Vagina (tissue), 2 donors: ENCODE measurements around the gene MED14. TPM values are rescaled to one million over a fixed set of nuclear protein-coding genes. Genes with fewer than 3 reads are reported as not detected.

Experiments used
- DNase-seq, 2 donors: peaks; one replicate each; pipeline ENCODE4 v3.0.0-alpha.2; 2017; ENCODE audit errors: extremely low spot score in 2 of 2
- H3K27ac ChIP-seq: fragments of 200-600 bp; sonication (generic); one replicate; pipeline ENCODE4 v1.5.1; 2019
- H3K27me3 ChIP-seq: fragments of 200-600 bp; sonication (generic); one replicate; pipeline ENCODE4 v1.5.1; 2019
- H3K36me3 ChIP-seq, 2 donors: fragments of 200-600 bp; sonication (generic); one replicate each; pipeline ENCODE4 v1.5.1; 2017 to 2019
- H3K4me1 ChIP-seq: fragments of 200-600 bp; sonication (generic); one replicate; pipeline ENCODE4 v1.5.1; 2019
- H3K4me3 ChIP-seq, 2 donors: fragments of 200-600 bp; sonication (generic); 1 replicate in 1 of 2; 2 replicates in 1 of 2; pipeline ENCODE4 v1.5.1; 2016 to 2019
- H3K9me3 ChIP-seq: fragments of 200-600 bp; sonication (generic); one replicate; pipeline ENCODE4 v1.5.1; 2019
- CTCF ChIP-seq, 3 experiments: fragments of 450-650 bp in 2 of 3; fragments of 200-600 bp in 1 of 3; sonication (generic) in 1 of 3; IDR thresholded peaks; one replicate each; pipeline ENCODE4 v1.5.1; 2017 to 2019; ENCODE audit warnings: antibody characterized with exemption in 3 of 3, mild to moderate bottlenecking in 2 of 3, moderate library complexity in 2 of 3
- POLR2A ChIP-seq, 2 donors: fragments of 450-650 bp; IDR thresholded peaks; one replicate each; pipeline ENCODE4 v1.6.1; 2017; ENCODE audit warnings: antibody characterized with exemption in 2 of 2, mild to moderate bottlenecking in 2 of 2, moderate library complexity in 2 of 2
- POLR2AphosphoS5 ChIP-seq, 2 donors: sonication (generic); formaldehyde crosslinking; IDR thresholded peaks; one replicate each; pipeline ENCODE4 v1.9.0; 2017; ENCODE audit warnings: antibody characterized with exemption in 2 of 2, mild to moderate bottlenecking in 2 of 2, low read depth in 1 of 2; ENCODE audit not compliant: insufficient read depth in 1 of 2
- intact Hi-C: fragments of 100-400 bp; cut with DNase I; formaldehyde crosslinking; loops from one replicate; pipeline ENCODE4 v1.15.1; 2023
- total RNA-seq: library from RNA; depleted of rRNA; stranded (reverse); fragments of >200 nt; gene quantifications from one replicate; pipeline ENCODE4 v1.2.3, GENCODE V29; 2016

MED14 gene
- total RNA-seq, 1 donor from 2014 or later, result 36.3 TPM

GRCh38 chrX:40683245-40683644 lies 52.1 kb downstream of the MED14 start:
- no peaks in the 10 kb centered on the region for H3K36me3 ChIP-seq
- DNase-seq, result no peak
- no peaks in the 10 kb centered on the region for H3K9me3 ChIP-seq
- H3K4me3 ChIP-seq, result no peak overlapping the region
- H3K27me3 ChIP-seq, result no peaks in the 10 kb centered on the region
- intact Hi-C loops, result no loop called here
- TF ChIP-seq CTCF (IDR thresholded peaks at IDR 0.05) (no peak), POLR2A (IDR thresholded peaks at IDR 0.05) (no peak), POLR2AphosphoS5 (IDR thresholded peaks at IDR 0.05; ENCODE audit: insufficient read depth in 1 of 2, low read depth in 1 of 2) (no peak)
- H3K27ac ChIP-seq, result no peak overlapping the region
- H3K4me1 ChIP-seq, result no peaks in the 10 kb centered on the region

- peaks cover 0 to 8% of the 10 kb centered on the region in 2 donors for H3K36me3 ChIP-seq
- H3K4me3 ChIP-seq, result no peak overlapping the region
- H3K27ac ChIP-seq, result no peak overlapping the region
- no peaks in the 10 kb centered on the region for H3K27me3 ChIP-seq
- DNase-seq, result no peak
- H3K4me1 ChIP-seq, result no peaks in the 10 kb centered on the region
- TF ChIP-seq POLR2AphosphoS5 (IDR thresholded peaks at IDR 0.05; ENCODE audit: insufficient read depth in 1 of 2, low read depth in 1 of 2), result no peak
- TF ChIP-seq POLR2A (IDR thresholded peaks at IDR 0.05), result no peak
- TF ChIP-seq CTCF (IDR thresholded peaks at IDR 0.05), result no peak
- H3K9me3 ChIP-seq, result no peaks in the 10 kb centered on the region
- intact Hi-C loops, result no loop called here
These were observed 64.2 kb downstream of the MED14 start for GRCh38 chrX:40671126-40671525.

GRCh38 chrX:40663880-40664630 lies 71.3 kb downstream of the MED14 start:
- no peaks in the 10 kb centered on the region for H3K4me1 ChIP-seq
- H3K4me3 ChIP-seq, result no peak overlapping the region
- no peak overlapping the region for H3K27ac ChIP-seq
- intact Hi-C loops, result no loop called here
- no peak for TF ChIP-seq CTCF (IDR thresholded peaks at IDR 0.05)
- TF ChIP-seq POLR2A (IDR thresholded peaks at IDR 0.05), result no peak
- TF ChIP-seq POLR2AphosphoS5 (IDR thresholded peaks at IDR 0.05; ENCODE audit: insufficient read depth in 1 of 2, low read depth in 1 of 2), result no peak
- no peaks in the 10 kb centered on the region for H3K27me3 ChIP-seq
- DNase-seq, result no peak
- H3K36me3 ChIP-seq, result peaks cover 0 to 26% of the 10 kb centered on the region in 2 donors
- no peaks in the 10 kb centered on the region for H3K9me3 ChIP-seq

GRCh38 chrX:40663078-40663740 lies 72.1 kb downstream of the MED14 start:
- no peaks in the 10 kb centered on the region for H3K4me1 ChIP-seq
- no peak for DNase-seq
- H3K36me3 ChIP-seq, result peaks cover 0 to 26% of the 10 kb centered on the region in 2 donors
- H3K9me3 ChIP-seq, result no peaks in the 10 kb centered on the region
- no peaks in the 10 kb centered on the region for H3K27me3 ChIP-seq
- no peak overlapping the region for H3K4me3 ChIP-seq
- intact Hi-C loops, result no loop called here
- H3K27ac ChIP-seq, result no peak overlapping the region
- no peak for TF ChIP-seq POLR2A (IDR thresholded peaks at IDR 0.05)
- no peak for TF ChIP-seq POLR2AphosphoS5 (IDR thresholded peaks at IDR 0.05; ENCODE audit: insufficient read depth in 1 of 2, low read depth in 1 of 2)
- TF ChIP-seq CTCF (IDR thresholded peaks at IDR 0.05), result no peak

- H3K27me3 ChIP-seq, result no peaks in the 10 kb centered on the region
- H3K4me1 ChIP-seq, result no peaks in the 10 kb centered on the region
- H3K36me3 ChIP-seq, result peaks cover 0 to 21% of the 10 kb centered on the region in 2 donors
- no peak overlapping the region for H3K27ac ChIP-seq
- TF ChIP-seq CTCF (IDR thresholded peaks at IDR 0.05), result no peak
- TF ChIP-seq POLR2AphosphoS5 (IDR thresholded peaks at IDR 0.05; ENCODE audit: insufficient read depth in 1 of 2, low read depth in 1 of 2), result no peak
- no peak for TF ChIP-seq POLR2A (IDR thresholded peaks at IDR 0.05)
- no peak for DNase-seq
- intact Hi-C loops, result no loop called here
- no peak overlapping the region for H3K4me3 ChIP-seq
- H3K9me3 ChIP-seq, result no peaks in the 10 kb centered on the region
These were observed 73.9 kb downstream of the MED14 start for GRCh38 chrX:40661489-40661888.
